GM12878 (cell line): Measurements from ENCODE around the gene CDC37. TPM values are rescaled to one million over a fixed set of nuclear protein-coding genes. Genes with fewer than 3 reads are reported as not detected.

ENCODE experiments used
- ATAC-seq: fragments of 200-7000 bp; cut with Tn5 transposase; 3 replicates; pipeline ENCODE4 v1.9.1; 2020; ENCODE audit warnings: mild to moderate bottlenecking, moderate library complexity
- BruUV-seq: library from RNA; stranded (reverse); fragments of 400-500 nt; replicated peaks from 2 replicates; lab custom pipeline; 2021; lab: Mats Ljungman, UMichigan
- CTCF ChIA-PET: fragments of 300-600 bp; sonication (Branson Sonifier 250); formaldehyde crosslinking; extraction: SDS; loops from one replicate; lab custom pipeline; 2021; ENCODE audit warnings: inconsistent platforms; lab: Yijun Ruan, JAX
- POLR2A ChIA-PET: fragments of 350-600 bp; formaldehyde crosslinking; extraction: SDS; loops from one replicate; lab custom pipeline; 2021; ENCODE audit warnings: inconsistent platforms; lab: Charles Lee
- RAD21 ChIA-PET: fragments of 300-600 bp; sonication (Branson Sonifier 250); formaldehyde crosslinking; loops from one replicate; lab custom pipeline; 2023; ENCODE audit warnings: antibody characterized with exemption; ENCODE audit not compliant: unreplicated experiment; lab: Charles Lee
- SMC1A ChIA-PET: fragments of 300-600 bp; sonication (Branson Sonifier 250); formaldehyde crosslinking; loops from one replicate; lab custom pipeline; 2023; ENCODE audit not compliant: unreplicated experiment, uncharacterized antibody; lab: Charles Lee
- DNase-seq: peaks from one replicate; pipeline ENCODE4 v3.0.0-alpha.2; 2011; ENCODE audit warnings: low read depth, low spot score
- FAIRE-seq: peaks from 3 replicates; lab custom pipeline; 2011; peaks lifted over from hg19 to GRCh38; lab: Jason Lieb, UNC
- H2AFZ ChIP-seq: 2 replicates; pipeline ENCODE4 v1.6.0; 2011; ENCODE audit warnings: low read depth, low read length, control low read depth; ENCODE audit not compliant: control insufficient read depth
- H3K27ac ChIP-seq: 2 replicates; pipeline ENCODE4 v1.5.1; 2011; ENCODE audit warnings: control low read depth; ENCODE audit not compliant: control insufficient read depth, insufficient read depth
- H3K27me3 ChIP-seq, 2 experiments: replicated peaks in 1 of 2; 2 replicates each; pipeline versions ENCODE4 v1.6.0 to v1.6.1; 2011; ENCODE audit warnings: low read length in 1 of 2; ENCODE audit not compliant: control insufficient read depth in 2 of 2, insufficient read depth in 2 of 2
- H3K36me3 ChIP-seq, 2 experiments: 2 replicates each; pipeline ENCODE4 v1.5.1; 2011; ENCODE audit warnings: low read length in 1 of 2; ENCODE audit not compliant: control insufficient read depth in 2 of 2, insufficient read depth in 2 of 2
- H3K4me1 ChIP-seq: 2 replicates; pipeline ENCODE4 v1.6.1; 2011; ENCODE audit warnings: mild to moderate bottlenecking, low read length, moderate library complexity, mixed read lengths; ENCODE audit not compliant: control insufficient read depth, insufficient read depth
- H3K4me2 ChIP-seq: 2 replicates; pipeline ENCODE4 v1.6.0; 2011; ENCODE audit warnings: control low read depth; ENCODE audit not compliant: control insufficient read depth, insufficient read depth
- H3K4me3 ChIP-seq: fragments of 200-600 bp; sonication (generic); 2 replicates; pipeline ENCODE4 v1.5.1; 2016
- H3K79me2 ChIP-seq: 2 replicates; pipeline ENCODE4 v1.6.0; 2011; ENCODE audit warnings: low read length; ENCODE audit not compliant: control insufficient read depth, insufficient read depth
- H3K9ac ChIP-seq: 2 replicates; pipeline ENCODE4 v1.8.0; 2011; ENCODE audit warnings: low read length, control low read depth, mixed read lengths; ENCODE audit not compliant: control insufficient read depth, insufficient read depth
- H3K9me3 ChIP-seq: replicated peaks from 3 replicates; pipeline ENCODE4 v1.5.1; 2011; ENCODE audit warnings: mild to moderate bottlenecking, low read length; ENCODE audit not compliant: control insufficient read depth, insufficient read depth
- H4K20me1 ChIP-seq: 2 replicates; pipeline ENCODE4 v1.6.0; 2011; ENCODE audit not compliant: control insufficient read depth, insufficient read depth
- BHLHE40 ChIP-seq, 2 experiments: fragments of 450-650 bp in 1 of 2; IDR thresholded peaks; 2 replicates each; pipeline ENCODE4 v1.6.1; 2011 to 2017; ENCODE audit warnings: low read depth in 2 of 2, borderline replicate concordance in 1 of 2, improper control_type of control experiment in 1 of 2, low read length in 1 of 2, mild to moderate bottlenecking in 1 of 2
- E2F4 ChIP-seq: IDR thresholded peaks from 2 replicates; pipeline ENCODE4 v1.6.1; 2012; ENCODE audit warnings: low read depth, low read length, improper control_type of control experiment
- E4F1 ChIP-seq: fragments of 450-650 bp; IDR thresholded peaks from 2 replicates; pipeline ENCODE4 v1.6.1; 2018; ENCODE audit warnings: borderline replicate concordance, mild to moderate bottlenecking; ENCODE audit not compliant: partially characterized antibody
- NFIC ChIP-seq: IDR thresholded peaks from 2 replicates; pipeline ENCODE4 v1.6.1; 2012; ENCODE audit warnings: low read depth, mild to moderate bottlenecking, inconsistent platforms, low read length, moderate library complexity
- RFX5 ChIP-seq: IDR thresholded peaks from 2 replicates; pipeline ENCODE4 v1.6.1; 2011; ENCODE audit warnings: low read depth, low read length, improper control_type of control experiment
- SMC3 ChIP-seq: IDR thresholded peaks from 2 replicates; pipeline ENCODE4 v1.6.1; 2011; ENCODE audit warnings: low read length, improper control_type of control experiment, borderline replicate concordance
- SREBF2 ChIP-seq: IDR thresholded peaks from 2 replicates; pipeline ENCODE4 v1.6.1; 2012; ENCODE audit warnings: mild to moderate bottlenecking, low read length
- SRF ChIP-seq, 2 experiments: IDR thresholded peaks; 2 replicates each; pipeline ENCODE4 v1.6.1; 2011; ENCODE audit warnings: low read depth in 2 of 2, low read length in 2 of 2, mild to moderate bottlenecking in 1 of 2, moderate library complexity in 1 of 2
- SUZ12 ChIP-seq: fragments of 200-600 bp; sonication (generic); IDR thresholded peaks from one replicate; pipeline ENCODE4 v1.6.1; 2018; ENCODE audit warnings: antibody characterized with exemption, mild to moderate bottlenecking; ENCODE audit not compliant: unreplicated experiment
- ZNF384 ChIP-seq: IDR thresholded peaks from 2 replicates; pipeline ENCODE4 v1.6.1; 2012; ENCODE audit warnings: low read depth, mild to moderate bottlenecking, low read length, improper control_type of control experiment, borderline replicate concordance
- WGBS: methylation state at CpG from one replicate; pipeline ENCODE4 v1.1.6; 2016; ENCODE audit warnings: low lambda C conversion rate; ENCODE audit not compliant: insufficient replicate concordance, insufficient coverage; ENCODE audit errors: missing lambda C conversion rate; 5-methylcytosine and 5-hydroxymethylcytosine counted together
- in situ Hi-C: fragments of 300-500 bp; cut with MboI; formaldehyde crosslinking; loops from 9 replicates; pipeline ENCODE4 v1.14.3; 2018; ENCODE audit warnings: mixed read lengths
- intact Hi-C: fragments of 100-400 bp; cut with micrococcal nuclease; formaldehyde crosslinking; loops from one replicate; pipeline ENCODE4 v1.14.2; 2022; ENCODE audit not compliant: unreplicated experiment
- polyA plus RNA-seq, 11 experiments: library from polyadenylated mRNA; depleted of rRNA in 4 of 11; unstranded in 6 of 11; stranded (reverse) in 5 of 11; fragments of >200 nt; fragmentation: Nextera tagmentation in 4 of 11; fragmentation: Illumina TruSeq in 1 of 11; extraction: Ambion mirVana in 4 of 11; extraction: Trizol in 1 of 11; gene quantifications; 1 replicate in 1 of 11; 2 replicates in 10 of 11; pipeline versions ENCODE4 v1.2.1 to v1.2.3, GENCODE V29; 2011 to 2016; ENCODE audit warnings: inconsistent platforms in 2 of 11, missing spikeins in 2 of 11, low read depth in 1 of 11
- total RNA-seq, 4 experiments: library from RNA; depleted of rRNA in 3 of 4; stranded (reverse); fragments of >200 nt in 3 of 4; fragmentation: Illumina TruSeq in 1 of 4; extraction: Trizol in 1 of 4; gene quantifications; 2 replicates each; pipeline versions ENCODE4 v1.2.1 to v1.2.3, GENCODE V29; 2013 to 2021

CDC37 gene
- total and polyA plus RNA-seq, 10 of the 15 experiments (the other 5 are each of a cell fraction or from before 2014, with no cell fraction given): 4.7 to 265 (median 176) TPM

DNA sequence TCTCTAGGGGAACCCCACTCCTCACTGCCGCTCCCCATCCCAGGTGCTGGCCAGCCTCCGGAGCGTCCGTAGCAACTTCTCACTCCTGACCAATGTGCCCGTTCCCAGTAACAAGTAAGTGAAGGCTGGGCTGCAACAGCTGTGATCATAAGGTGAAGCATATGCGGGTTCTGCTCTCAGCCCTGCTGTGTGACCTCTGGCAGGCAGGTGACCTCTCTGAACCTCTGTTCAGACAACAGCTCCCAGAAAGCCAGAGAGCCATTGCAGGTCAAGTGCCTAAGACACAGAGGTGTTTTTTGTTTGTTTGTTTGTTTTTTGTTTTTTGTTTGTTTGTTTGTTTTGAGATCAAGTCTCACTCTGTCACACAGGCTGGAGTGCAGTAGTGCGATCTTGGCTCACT is 45.7 kb upstream of the CDC37 start (continued):
- TF ChIP-seq SMC3 (no peak), BHLHE40 (IDR thresholded peaks at IDR 0.05; ENCODE audit: borderline replicate concordance in 1 of 2, low read depth in 2 of 2, low read length in 1 of 2) (no peak), RFX5 (no peak)

DNA sequence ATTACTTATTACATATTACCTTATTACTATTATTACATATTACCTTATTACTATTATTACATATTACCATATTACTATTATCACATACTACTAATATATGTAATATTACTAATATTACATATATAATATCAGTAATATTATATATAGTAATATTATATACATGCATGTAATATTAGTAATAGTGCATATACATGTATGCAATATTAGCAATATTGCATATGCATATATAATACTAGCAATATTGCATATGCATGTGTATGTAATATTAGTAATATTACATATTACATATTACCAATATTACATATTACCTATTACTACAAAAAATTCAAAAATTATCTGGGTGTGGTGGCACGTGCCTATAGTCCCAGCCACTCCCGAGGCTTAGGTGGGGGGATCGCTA is 39.4 kb upstream of the CDC37 start:
- no peak for FAIRE-seq
- Histone ChIP-seq H3K4me2 (no peak overlapping the region), H3K27me3 (no peaks in the 10 kb centered on the region), H3K36me3 (peaks cover 0 to 1% of the 10 kb centered on the region in 2 experiments; a peak in 2 of 4 replicates), H3K4me3 (no peak overlapping the region), H3K9me3 (no peaks in the 10 kb centered on the region), H3K79me2 (no peaks in the 10 kb centered on the region), H4K20me1 (no peaks in the 10 kb centered on the region), H2AFZ (no peak overlapping the region), H3K4me1 (no peaks in the 10 kb centered on the region), H3K9ac (no peak overlapping the region), H3K27ac (no peak overlapping the region)
- RAD21 ChIA-PET: no interaction called here
- POLR2A ChIA-PET: no interaction called here
- 93% methylated on average over 3 of the region's 3 CpGs for WGBS
- SMC1A ChIA-PET: no interaction called here
- in situ Hi-C loops (no loop called here), intact Hi-C loops (no loop called here)
- CTCF ChIA-PET: no interaction called here
- ATAC-seq: no peak
- no peak for DNase-seq
- TF ChIP-seq ZNF384 (no peak), NFIC (peak; percentile 39; the same call in 1 of the 2 replicates)
- BruUV-seq: no TSS peak

- no peaks in the 10 kb centered on the region for H3K27me3 ChIP-seq
- TF ChIP-seq E4F1 (no peak), SREBF2 (no peak), E2F4 (no peak), SUZ12 (no peak), SRF (IDR thresholded peaks at IDR 0.05; ENCODE audit: low read depth in 2 of 2, low read length in 2 of 2) (no peak)
These were observed 36.2 kb upstream of the CDC37 start for GRCh38 chr19:10439588-10439987.

More at GRCh38 chr19:10439588-10439987, 36.2 kb upstream of the CDC37 start:
- in situ Hi-C loops: no loop called here
- no peak overlapping the region for H3K4me3 ChIP-seq
- no peak overlapping the region for H3K27ac ChIP-seq
- intact Hi-C loops: no loop called here
- H3K4me1 ChIP-seq: 0 out of 2 replicates have a peak, but pooled peaks cover 3% of the 10 kb centered on the region
- H3K9ac ChIP-seq: no peak overlapping the region
- FAIRE-seq (no peak), DNase-seq (no peak), ATAC-seq (no peak)
- 50% methylated on average over 5 of the region's 5 CpGs for WGBS
- no TSS peak for BruUV-seq
- H4K20me1 ChIP-seq: no peaks in the 10 kb centered on the region
- no peak overlapping the region for H3K4me2 ChIP-seq
- no peaks in the 10 kb centered on the region for H3K9me3 ChIP-seq
- no peaks in the 10 kb centered on the region; a peak in 1 of 4 replicates for H3K36me3 ChIP-seq
- RAD21 ChIA-PET: interaction anchor here (1.0 to 1.3 kb wide), 2 partner anchors 23 to 33 kb away, joined by 3 read pairs; no protein-coding TSS in a partner anchor
- POLR2A ChIA-PET: interaction anchor here (1.0 kb wide), 1 partner anchor 11 kb away, joined by 3 read pairs; no protein-coding TSS in a partner anchor
- SMC1A ChIA-PET: no interaction called here
- H2AFZ ChIP-seq: no peak overlapping the region
- H3K79me2 ChIP-seq: no peaks in the 10 kb centered on the region
- CTCF ChIA-PET: interaction anchor here (1.9 kb wide), 1 partner anchor 36 kb away, joined by 6 read pairs; the partner anchor contains the start of gene CDC37
